ENCODE measurements around the gene KLHL22.

DNA sequence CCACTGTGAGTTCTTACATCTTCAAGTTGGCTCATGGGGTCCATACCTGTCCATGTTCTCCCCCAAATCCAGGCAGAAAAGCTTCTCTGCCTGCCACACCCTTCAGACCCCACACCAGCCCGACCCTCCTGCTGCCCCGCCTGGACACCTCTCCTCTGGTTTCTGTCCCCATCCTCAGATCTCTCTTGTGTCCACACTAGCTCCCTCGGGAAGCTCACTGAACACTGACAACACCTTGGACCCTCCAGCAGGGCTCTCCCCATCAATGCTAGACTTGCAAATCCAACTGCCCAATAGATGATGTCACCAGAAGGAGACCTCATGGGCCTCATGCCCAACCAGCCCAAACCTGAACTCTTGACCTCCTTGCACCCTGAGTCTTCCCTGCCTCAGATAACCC lies 60.8 kb downstream of the KLHL22 start:
- TF ChIP-seq, protein P1, sequence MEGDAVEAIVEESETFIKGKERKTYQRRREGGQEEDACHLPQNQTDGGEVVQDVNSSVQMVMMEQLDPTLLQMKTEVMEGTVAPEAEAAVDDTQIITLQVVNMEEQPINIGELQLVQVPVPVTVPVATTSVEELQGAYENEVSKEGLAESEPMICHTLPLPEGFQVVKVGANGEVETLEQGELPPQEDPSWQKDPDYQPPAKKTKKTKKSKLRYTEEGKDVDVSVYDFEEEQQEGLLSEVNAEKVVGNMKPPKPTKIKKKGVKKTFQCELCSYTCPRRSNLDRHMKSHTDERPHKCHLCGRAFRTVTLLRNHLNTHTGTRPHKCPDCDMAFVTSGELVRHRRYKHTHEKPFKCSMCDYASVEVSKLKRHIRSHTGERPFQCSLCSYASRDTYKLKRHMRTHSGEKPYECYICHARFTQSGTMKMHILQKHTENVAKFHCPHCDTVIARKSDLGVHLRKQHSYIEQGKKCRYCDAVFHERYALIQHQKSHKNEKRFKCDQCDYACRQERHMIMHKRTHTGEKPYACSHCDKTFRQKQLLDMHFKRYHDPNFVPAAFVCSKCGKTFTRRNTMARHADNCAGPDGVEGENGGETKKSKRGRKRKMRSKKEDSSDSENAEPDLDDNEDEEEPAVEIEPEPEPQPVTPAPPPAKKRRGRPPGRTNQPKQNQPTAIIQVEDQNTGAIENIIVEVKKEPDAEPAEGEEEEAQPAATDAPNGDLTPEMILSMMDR (IDR thresholded peaks at IDR 0.05) = no peak
- TF ChIP-seq POLR2AphosphoS5 (IDR thresholded peaks at IDR 0.05) = no peak
